Measurements from ENCODE around the gene DGKI. TPM values are rescaled to one million over a fixed set of nuclear protein-coding genes. Genes with fewer than 3 reads are reported as not detected.

DGKI gene
- total RNA-seq, 2 donors from 2014 or later, result 4.4 to 5.9 TPM

DNA sequence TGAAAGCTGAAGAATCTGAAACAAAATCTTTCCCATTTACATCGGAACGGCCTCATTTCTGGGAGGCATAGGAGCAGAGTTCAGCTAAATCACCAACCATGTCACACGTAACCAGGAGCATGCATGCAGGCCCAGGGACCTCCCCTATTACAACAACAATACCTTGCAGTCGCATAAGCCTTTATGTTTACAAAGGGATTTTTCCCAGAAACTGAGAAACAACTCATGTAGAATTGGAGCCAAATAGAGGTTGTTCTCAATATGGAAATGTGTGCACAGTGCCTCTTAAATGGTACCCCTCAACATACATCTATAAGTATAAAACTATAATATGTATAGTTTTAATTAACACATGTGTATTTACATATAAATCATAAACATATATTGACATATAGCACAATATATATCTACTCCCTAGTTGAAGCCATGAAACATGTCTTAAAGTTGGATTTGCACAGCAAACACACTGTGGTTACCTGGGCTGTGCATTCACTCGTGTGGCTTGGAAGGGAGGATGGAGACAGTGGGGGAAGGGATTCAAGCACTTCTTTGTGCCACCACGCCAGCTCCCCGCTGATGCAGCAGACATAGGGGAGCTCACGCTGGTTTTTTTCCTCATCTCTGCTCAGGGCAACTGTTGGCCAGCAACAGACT lies 35.0 kb upstream of the DGKI start:
- peak overlapping the region; percentile 75 to 89 for H3K27ac ChIP-seq
- H3K9me3 ChIP-seq, result peaks cover 0 to 6% of the 10 kb centered on the region in 2 donors
- peaks cover 59% of the 10 kb centered on the region for H3K36me3 ChIP-seq
- peaks cover 0 to 59% of the 10 kb centered on the region in 2 donors for H3K4me1 ChIP-seq
- DNase-seq (ENCODE audit: low spot score), result no peak
- H3K4me3 ChIP-seq, result no peak overlapping the region
- TF ChIP-seq, protein P1, sequence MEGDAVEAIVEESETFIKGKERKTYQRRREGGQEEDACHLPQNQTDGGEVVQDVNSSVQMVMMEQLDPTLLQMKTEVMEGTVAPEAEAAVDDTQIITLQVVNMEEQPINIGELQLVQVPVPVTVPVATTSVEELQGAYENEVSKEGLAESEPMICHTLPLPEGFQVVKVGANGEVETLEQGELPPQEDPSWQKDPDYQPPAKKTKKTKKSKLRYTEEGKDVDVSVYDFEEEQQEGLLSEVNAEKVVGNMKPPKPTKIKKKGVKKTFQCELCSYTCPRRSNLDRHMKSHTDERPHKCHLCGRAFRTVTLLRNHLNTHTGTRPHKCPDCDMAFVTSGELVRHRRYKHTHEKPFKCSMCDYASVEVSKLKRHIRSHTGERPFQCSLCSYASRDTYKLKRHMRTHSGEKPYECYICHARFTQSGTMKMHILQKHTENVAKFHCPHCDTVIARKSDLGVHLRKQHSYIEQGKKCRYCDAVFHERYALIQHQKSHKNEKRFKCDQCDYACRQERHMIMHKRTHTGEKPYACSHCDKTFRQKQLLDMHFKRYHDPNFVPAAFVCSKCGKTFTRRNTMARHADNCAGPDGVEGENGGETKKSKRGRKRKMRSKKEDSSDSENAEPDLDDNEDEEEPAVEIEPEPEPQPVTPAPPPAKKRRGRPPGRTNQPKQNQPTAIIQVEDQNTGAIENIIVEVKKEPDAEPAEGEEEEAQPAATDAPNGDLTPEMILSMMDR (IDR thresholded peaks at IDR 0.05), result no peak
- no peaks in the 10 kb centered on the region for H3K27me3 ChIP-seq

DNA sequence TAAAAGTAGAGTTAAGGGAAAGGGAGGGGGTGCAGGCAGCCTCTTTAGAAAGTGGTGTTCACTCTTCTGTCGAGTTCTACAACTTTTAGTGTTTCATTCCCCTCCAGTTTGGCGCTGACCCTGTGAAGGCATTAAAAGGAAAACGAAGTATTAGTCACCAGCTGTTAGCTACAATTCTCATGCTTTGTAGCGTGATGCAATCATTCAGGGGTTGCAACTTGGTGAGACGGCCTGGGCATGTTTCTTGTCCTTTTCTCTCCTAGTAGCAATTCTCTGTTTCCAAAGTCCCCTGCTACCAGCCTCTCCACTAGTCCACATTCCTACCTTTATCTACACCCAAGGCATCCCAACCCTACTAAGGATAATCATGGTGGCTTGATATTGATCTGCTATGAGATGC lies 33.7 kb upstream of the DGKI start:
- Histone ChIP-seq H3K4me3 (no peak overlapping the region), H3K27ac (peak overlapping the region; percentile 82 to 89), H3K27me3 (no peaks in the 10 kb centered on the region), H3K36me3 (peaks cover 59% of the 10 kb centered on the region), H3K4me1 (peaks cover 0 to 59% of the 10 kb centered on the region in 2 donors), H3K9me3 (peaks cover 0 to 6% of the 10 kb centered on the region in 2 donors)
- TF ChIP-seq, protein P1 (IDR thresholded peaks at IDR 0.05), result no peak
- DNase-seq (ENCODE audit: low spot score), result no peak

DNA sequence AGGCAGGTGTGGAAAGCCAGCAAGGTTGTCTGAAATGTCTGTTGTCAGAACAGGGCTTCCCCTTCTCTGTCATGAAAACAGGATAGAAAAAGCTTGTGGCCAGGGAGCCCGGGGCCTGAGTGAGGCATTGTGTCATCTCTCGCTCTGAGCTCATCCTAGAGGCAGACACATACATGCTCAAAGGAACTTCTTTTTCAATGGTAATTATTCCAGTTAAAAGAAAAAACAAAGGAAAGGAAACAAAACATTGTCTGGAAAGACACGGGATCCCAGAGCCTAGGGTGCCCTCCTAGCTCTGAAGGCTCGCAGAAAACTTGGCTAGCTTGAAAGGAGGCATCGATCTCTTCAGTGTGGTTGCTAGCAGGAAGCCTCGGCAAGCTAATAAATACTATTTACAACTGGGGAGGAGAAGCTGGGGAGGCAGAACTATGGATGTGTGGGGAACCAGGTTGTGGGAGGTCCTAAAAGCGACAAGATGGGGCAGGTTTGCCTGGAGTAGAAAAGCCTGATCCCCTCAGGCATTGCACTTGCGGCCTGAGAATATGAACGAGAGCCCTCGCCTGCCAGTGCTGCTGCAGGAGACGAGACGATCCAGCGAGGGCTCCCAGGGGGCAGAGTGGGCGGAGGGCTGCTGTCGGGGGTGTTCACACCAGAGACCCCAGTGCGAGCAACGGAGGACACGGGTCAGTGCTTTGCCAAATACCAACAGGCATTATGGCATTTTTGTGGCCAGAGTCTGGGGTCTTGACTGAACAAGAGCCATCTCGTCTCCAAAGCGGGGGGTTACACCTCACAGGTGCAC lies 32.8 kb upstream of the DGKI start:
- H3K4me3 ChIP-seq, result no peak overlapping the region
- peaks cover 50% of the 10 kb centered on the region for H3K36me3 ChIP-seq
- H3K27me3 ChIP-seq, result no peaks in the 10 kb centered on the region
- H3K9me3 ChIP-seq, result peaks cover 0 to 6% of the 10 kb centered on the region in 2 donors
- H3K4me1 ChIP-seq, result peaks cover 0 to 66% of the 10 kb centered on the region in 2 donors
- TF ChIP-seq, protein P1 (IDR thresholded peaks at IDR 0.05), result no peak
- H3K27ac ChIP-seq, result peak overlapping the region; percentile 82 to 89
- no peak for DNase-seq (ENCODE audit: low spot score)

DNA sequence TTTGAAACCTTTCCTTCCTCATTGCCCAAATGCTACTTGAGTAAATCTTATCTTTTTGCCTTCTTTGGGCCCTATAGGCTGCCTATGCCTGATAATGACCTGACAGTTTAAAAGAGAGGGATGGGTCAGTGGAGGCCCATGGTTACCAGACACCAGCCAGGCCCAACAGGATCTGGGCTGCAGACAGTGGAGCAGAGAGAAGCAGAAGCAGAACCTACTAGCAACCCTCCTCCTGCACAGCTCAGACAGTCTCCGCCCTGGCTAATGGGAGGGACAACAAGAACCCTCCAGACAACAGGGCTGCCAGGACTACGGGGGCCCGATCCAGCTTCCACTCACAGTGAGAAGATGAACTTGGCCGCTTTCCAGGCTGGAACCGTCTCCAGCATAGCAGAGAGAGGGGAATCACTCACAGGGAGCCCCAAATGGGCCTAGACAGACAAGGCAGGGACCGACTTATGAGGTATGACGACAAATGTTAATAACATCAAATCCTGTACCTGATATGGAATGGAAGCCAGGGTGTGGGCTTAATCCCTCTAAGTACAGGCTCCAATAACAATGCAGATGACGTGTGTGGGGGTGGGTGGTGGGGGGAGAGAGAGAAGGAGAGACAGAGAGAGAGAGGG lies 31.7 kb upstream of the DGKI start:
- peaks cover 0 to 6% of the 10 kb centered on the region in 2 donors for H3K9me3 ChIP-seq
- no peaks in the 10 kb centered on the region for H3K27me3 ChIP-seq
- no peak overlapping the region for H3K4me3 ChIP-seq
- TF ChIP-seq, protein P1 (IDR thresholded peaks at IDR 0.05), result no peak
- H3K4me1 ChIP-seq, result peaks cover 0 to 76% of the 10 kb centered on the region in 2 donors
- H3K27ac ChIP-seq, result peak overlapping the region; percentile 82 to 89
- H3K36me3 ChIP-seq, result peaks cover 39% of the 10 kb centered on the region
- peak; percentile 92 for DNase-seq (ENCODE audit: low spot score)

DNA sequence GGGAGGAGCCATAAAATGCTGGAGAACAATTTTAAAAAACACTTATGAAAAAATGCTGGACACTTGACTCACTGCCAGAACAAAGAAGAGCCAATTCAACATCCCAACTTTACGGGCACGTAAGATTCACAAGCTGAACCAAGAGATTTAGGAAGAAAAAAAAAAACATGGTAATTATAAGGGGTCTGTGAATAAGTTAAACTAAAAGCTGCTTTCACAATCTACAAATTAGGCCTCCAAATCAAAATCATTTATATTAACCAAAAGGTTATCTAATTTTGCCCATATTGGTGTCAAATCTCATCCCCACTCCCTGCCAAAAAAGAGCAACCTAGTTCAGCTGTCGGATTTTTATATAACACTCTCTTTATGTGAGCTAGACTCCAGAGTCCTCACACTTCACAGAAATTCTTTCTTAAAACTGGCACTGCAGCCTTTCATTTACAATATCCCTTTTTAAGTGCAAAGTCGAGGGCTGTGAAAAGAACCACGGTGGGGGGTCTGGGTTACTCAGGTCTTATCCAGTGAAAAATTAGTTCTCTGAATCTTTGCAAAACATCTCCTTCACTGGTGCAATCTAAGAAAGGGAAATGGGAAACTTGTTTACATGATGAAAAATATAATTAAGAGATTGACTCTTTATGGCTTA lies 30.4 kb upstream of the DGKI start:
- TF ChIP-seq, protein P1 (IDR thresholded peaks at IDR 0.05), result no peak
- H3K27me3 ChIP-seq, result no peaks in the 10 kb centered on the region
- H3K36me3 ChIP-seq, result peaks cover 27% of the 10 kb centered on the region
- peaks cover 0 to 70% of the 10 kb centered on the region in 2 donors for H3K4me1 ChIP-seq
- DNase-seq (ENCODE audit: low spot score), result no peak
- H3K27ac ChIP-seq, result peak overlapping the region; percentile 82 to 89
- H3K4me3 ChIP-seq, result no peak overlapping the region
- H3K9me3 ChIP-seq, result peaks cover 0 to 6% of the 10 kb centered on the region in 2 donors
